Testis (tissue), 2 donors: ENCODE results near the gene KIF1B.

Experiments used
- POLR2A ChIP-seq: fragments of 450-650 bp; IDR thresholded peaks from one replicate; pipeline ENCODE4 v1.6.1; 2017; ENCODE audit warnings: antibody characterized with exemption, mild to moderate bottlenecking, moderate library complexity
- TF ChIP-seq, protein P1 (sequence below), 3 experiments: fragments of 450-650 bp in 2 of 3; fragments of 200-600 bp in 1 of 3; sonication (generic) in 1 of 3; IDR thresholded peaks; one replicate each; pipeline ENCODE4 v1.5.1; 2016 to 2019; ENCODE audit warnings: antibody characterized with exemption in 3 of 3, mild to moderate bottlenecking in 2 of 3, moderate library complexity in 1 of 3

DNA sequence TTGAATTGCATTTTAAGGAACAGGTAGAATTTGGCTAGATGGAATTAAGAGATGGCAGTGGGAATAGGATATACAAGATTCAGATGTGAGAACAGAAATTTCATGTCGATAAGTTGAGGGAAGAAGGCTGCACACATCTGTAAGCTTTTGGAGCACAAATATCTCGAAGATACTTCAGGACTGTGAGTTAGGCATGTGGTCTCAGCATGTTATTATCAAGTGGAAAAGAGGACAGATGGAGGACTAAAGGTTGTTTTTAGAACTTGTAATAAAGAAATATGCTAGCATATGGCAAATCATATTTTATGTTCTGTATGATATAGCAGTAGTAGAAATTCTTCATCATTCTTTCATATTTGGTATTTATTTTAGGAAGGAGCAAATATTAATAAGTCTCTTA, 61.5 kb downstream of the KIF1B start:
- TF ChIP-seq, protein P1, sequence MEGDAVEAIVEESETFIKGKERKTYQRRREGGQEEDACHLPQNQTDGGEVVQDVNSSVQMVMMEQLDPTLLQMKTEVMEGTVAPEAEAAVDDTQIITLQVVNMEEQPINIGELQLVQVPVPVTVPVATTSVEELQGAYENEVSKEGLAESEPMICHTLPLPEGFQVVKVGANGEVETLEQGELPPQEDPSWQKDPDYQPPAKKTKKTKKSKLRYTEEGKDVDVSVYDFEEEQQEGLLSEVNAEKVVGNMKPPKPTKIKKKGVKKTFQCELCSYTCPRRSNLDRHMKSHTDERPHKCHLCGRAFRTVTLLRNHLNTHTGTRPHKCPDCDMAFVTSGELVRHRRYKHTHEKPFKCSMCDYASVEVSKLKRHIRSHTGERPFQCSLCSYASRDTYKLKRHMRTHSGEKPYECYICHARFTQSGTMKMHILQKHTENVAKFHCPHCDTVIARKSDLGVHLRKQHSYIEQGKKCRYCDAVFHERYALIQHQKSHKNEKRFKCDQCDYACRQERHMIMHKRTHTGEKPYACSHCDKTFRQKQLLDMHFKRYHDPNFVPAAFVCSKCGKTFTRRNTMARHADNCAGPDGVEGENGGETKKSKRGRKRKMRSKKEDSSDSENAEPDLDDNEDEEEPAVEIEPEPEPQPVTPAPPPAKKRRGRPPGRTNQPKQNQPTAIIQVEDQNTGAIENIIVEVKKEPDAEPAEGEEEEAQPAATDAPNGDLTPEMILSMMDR (IDR thresholded peaks at IDR 0.05) = no peak
- TF ChIP-seq POLR2A = no peak
